GOT3 (cell line): ENCODE results near the gene MOAP1.
"Not testable (repeated sequence)": the region's sequence is repeated elsewhere in the genome, so short reads cannot be mapped to it uniquely, and the experiment has no call there.

Experiments used
- DNase-seq: peaks from one replicate; lab custom pipeline; 2025; ENCODE audit warnings: mixed read lengths; lab: John Stamatoyannopoulos, UW

Gene MOAP1

GRCh38 chr14:93146119-93146518, 38.6 kb downstream of the MOAP1 start:
- DNase-seq = no peak

GRCh38 chr14:93142854-93143652, 41.6 kb downstream of the MOAP1 start:
- no peak for DNase-seq

- DNase-seq = no peak
These were observed 46.8 kb downstream of the MOAP1 start for GRCh38 chr14:93137864-93138263.

GRCh38 chr14:93136508-93136907, 48.2 kb downstream of the MOAP1 start:
- DNase-seq = not testable (repeated sequence)

GRCh38 chr14:93136009-93136408, 48.7 kb downstream of the MOAP1 start:
- DNase-seq = no peak

- DNase-seq = no peak
These were observed 49.3 kb downstream of the MOAP1 start for GRCh38 chr14:93135399-93135798.

GRCh38 chr14:93133464-93133863, 51.2 kb downstream of the MOAP1 start:
- DNase-seq = no peak

GRCh38 chr14:93132472-93133065, 52.1 kb downstream of the MOAP1 start:
- no peak for DNase-seq
